GM12878 (cell line): Measurements from ENCODE around the gene ZBTB14.

ENCODE experiments used
- CEBPZ ChIP-seq: fragments of 150-350 bp; IDR thresholded peaks from 2 replicates; pipeline ENCODE4 v1.6.1; 2016; ENCODE audit warnings: low read depth, low read length
- CREB1 ChIP-seq: IDR thresholded peaks from 2 replicates; pipeline ENCODE4 v1.6.1; 2012; ENCODE audit warnings: low read depth, mild to moderate bottlenecking, inconsistent platforms
- CTCF ChIP-seq, 3 experiments: IDR thresholded peaks in 2 of 3; conservative IDR thresholded peaks in 1 of 3; 2 replicates each; pipeline ENCODE4 v1.5.1; 2011; ENCODE audit warnings: low read depth in 3 of 3, low read length in 3 of 3, mild to moderate bottlenecking in 3 of 3, control low read depth in 2 of 3, moderate library complexity in 2 of 3, inconsistent platforms in 1 of 3, mixed read lengths in 1 of 3; ENCODE audit not compliant: control insufficient read depth in 2 of 3, insufficient read depth in 1 of 3; ENCODE audit errors: extremely low read depth in 1 of 3

GRCh38 chr18:5253910-5254309, 41.6 kb downstream of the ZBTB14 start:
- TF ChIP-seq CEBPZ = no peak
- no peak for TF ChIP-seq CTCF (IDR thresholded peaks at IDR 0.05 in 2 of 3, conservative IDR thresholded peaks at IDR 0.05 in 1 of 3; ENCODE audit: control insufficient read depth in 2 of 3, extremely low read depth in 1 of 3, insufficient read depth in 1 of 3, low read depth in 3 of 3, low read length in 3 of 3)
- TF ChIP-seq CREB1 = no peak
